Measurements from ENCODE around the gene CYTH4.

CYTH4 gene

GRCh38 chr22:37309211-37310074 lies 27.1 kb downstream of the CYTH4 start:
- DNase-seq (ENCODE audit: low read depth in 2 of 2) = no peak

DNA sequence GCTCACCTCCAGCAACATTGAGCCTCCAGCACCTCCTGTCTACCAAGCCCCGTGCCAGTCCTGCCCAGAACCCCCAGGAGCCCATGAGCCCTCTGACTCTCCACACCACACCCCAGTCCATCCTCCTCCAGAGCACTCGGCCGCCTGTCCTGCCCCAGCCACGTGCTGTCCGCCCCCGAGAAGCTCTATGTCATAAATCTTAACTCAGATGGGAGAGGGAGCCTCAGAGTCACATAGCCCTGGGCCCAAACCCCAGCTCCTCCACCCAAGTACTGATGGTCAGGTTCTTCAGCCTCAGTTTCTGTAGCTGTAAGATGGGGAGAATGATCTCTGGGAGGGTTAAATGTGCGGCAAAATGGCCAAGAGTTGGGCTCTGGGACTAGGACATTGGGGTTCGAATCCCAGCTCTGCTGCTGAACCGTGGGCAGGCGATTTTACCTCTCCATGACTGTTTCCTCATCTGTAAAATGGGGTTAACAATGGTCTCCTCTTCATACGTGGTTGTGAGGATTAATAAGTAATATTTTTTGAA lies 27.8 kb downstream of the CYTH4 start:
- no peak for DNase-seq (ENCODE audit: low read depth in 2 of 2)

- DNase-seq (ENCODE audit: low read depth in 2 of 2) = no peak
These were observed 28.7 kb downstream of the CYTH4 start for GRCh38 chr22:37310815-37311595.

- no peak for DNase-seq (ENCODE audit: low read depth in 2 of 2)
These were observed 29.5 kb downstream of the CYTH4 start for GRCh38 chr22:37311761-37312312.

DNA sequence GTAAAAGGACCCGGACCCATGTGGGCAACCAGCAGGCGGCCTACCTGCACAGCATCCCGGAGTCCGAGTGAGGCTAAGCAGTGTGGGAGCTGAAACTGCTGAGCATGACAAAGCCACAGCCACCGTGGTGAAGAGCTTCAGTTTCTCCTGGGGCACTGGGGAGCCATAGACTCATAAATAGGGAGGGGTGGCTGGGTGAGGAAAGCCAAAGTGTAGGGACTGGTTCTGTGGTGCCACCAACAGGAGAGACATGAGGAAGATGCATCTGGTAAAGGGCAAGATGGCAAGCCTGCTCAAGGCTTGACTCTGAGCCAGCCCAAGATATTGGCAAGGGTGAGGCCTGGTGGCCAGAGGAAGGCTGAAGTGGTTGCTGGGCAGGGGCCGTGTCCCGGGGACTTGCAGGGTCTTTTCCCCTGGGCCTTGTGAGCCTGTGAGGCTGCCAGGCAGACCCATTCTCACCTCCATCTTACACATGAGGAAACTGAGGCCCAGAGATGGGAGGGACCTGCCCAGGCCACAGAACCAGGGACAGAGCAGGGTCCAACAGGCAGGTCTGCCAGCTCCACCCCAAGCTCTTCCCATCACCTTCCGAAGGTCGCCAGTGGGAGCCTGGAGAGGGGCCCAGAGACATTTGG lies 30.4 kb downstream of the CYTH4 start:
- DNase-seq (ENCODE audit: low read depth in 2 of 2) = no peak

DNA sequence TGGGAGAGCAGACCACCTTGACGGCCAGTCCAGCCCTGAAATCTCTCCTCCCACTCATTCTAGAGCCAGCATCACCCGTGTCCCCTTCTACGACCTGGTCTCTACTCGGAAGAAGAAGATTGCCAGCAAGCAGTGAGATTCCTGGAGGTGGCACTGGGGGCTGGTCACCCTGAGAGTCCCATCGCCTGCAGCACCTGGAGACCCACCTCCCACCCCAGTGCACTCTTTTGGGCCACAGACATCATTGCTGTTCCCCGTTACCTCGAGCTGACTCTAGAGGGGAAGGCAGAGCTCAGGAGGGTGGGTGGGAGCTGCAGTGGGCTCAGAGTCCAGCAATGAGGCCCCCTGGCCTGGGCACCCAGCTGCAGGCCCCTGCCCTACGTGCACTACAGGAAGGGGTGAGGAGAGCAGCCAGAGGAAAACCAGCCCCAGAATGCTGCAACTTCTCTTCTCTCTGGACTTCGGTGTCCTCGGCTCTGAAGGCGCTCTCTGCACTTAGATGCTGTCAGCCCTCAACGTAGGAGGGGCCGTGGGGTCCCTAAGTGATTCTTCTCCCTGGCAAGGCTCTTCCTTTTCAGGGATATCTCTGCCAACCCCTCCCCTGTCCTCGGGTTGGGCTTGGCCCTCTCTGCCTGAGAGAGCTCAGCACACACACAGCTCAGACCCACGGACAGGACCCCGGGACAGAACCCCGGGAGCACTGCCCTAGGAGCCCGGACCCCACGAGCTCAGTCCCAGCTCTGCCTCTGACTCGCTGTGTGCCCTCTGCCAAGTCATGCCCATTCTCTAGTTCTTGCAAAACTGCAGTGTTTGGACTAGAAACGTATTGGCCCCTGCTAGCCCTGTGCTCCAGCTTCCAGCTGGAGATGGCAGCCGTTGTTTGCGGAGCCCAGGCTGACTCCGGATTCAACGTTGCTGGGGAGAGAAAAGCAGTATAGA lies 31.3 kb downstream of the CYTH4 start:
- DNase-seq (ENCODE audit: low read depth in 2 of 2) = no peak

DNA sequence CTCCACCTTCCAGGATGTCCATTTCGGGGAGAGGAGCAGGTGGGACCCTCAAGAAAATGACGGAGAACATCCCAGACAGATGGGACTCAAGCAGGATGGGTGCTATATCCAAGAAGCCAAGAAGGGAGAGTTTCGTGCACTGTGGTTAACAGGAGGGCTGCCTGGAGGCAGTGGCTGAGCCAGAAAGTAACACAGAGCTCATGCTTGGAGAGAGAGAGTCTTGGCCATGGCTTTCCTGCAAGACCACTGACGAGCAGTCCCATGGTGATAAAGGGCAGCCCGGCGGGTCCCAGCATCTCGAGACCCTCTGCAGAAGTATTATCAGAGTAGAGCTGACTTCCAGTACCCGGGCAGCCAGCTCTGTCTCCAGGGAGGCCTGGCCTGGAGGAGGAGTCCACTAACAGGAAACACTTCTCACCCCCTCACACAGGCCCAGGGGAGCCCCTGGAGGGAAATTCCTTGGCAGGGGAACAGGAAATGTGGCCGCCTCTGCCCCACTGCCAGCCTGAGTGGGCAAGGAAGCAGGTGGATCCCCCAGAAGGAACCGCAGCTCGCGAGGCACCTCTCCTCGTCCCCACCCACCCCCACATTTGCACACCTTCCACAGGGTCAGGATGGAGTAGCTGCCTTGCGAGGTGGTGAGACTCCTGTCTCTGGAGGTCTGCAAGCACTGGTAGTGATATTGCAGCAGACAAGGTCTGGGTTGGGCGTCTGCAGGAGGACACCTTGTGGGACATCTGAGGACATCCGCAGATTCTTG lies 32.2 kb downstream of the CYTH4 start:
- DNase-seq (ENCODE audit: low read depth in 2 of 2) = no peak

DNA sequence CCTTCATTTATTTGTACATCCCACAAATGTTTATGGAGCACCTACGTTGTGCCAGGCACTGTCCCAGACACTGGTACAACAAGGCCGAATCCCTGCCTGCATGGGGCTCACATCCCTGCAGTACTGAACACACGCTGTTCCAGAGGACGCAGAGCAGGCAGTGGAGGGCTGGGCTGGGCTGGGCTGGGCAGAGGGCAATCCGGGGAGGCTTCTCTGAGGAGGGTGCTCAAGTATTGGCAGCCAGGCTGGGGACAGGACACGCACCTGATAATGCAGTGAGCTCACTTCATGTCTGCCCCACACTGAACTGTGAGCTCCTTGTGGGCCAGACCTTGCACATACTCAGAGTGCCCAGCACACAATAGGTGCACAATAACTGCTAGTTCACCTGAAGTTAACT lies 34.1 kb downstream of the CYTH4 start:
- no peak for DNase-seq (ENCODE audit: low read depth in 2 of 2)

DNA sequence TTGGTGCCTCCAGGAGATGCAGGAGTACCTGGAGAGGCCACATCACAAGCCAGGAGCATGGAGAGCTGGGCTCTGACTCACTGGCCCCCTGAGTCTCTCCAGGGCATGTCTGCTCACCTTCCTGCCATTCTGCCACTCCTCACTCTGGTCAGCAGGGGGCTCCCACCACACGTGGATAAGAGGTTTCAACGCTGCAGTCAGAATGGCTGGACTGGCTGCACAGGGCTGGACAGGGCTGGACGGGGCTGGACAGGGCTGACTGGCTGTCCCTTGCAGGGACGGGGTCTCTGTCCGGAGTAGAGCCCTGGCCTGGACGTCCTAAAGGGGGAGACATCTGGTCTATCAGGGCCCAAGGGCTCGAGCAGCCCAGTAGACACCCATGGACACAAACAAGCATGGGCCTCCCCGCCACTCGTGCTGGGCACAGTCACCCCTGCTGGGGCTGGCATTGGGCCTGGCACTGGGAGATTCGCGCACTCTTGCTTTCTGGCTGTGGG lies 34.6 kb downstream of the CYTH4 start:
- peak; percentile 52 to 65 for DNase-seq (ENCODE audit: low read depth in 2 of 2)

DNA sequence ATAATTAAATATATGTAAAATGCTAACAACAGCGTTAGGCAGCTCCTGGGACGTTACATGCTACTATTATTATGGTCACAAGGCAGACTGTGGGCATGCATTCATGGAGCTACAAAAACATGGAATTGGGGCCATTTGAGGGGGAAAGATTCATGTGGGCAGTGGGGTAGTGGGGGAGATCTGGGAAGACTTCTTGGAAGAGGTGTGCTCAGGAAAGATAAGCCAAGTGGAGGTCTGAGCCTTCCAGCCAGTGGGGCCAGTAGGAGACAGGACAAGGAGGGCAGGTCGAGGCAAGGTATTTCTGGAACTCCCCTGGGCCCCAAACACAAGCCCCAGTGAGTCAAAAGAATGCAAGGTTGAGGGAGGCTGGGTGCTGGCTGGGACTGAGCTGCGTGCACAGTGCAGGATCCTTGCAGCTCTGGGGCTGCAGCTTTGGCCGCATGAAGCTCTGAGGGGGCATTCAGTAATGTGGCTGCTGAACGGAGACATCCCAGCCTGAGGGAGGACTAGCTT lies 35.4 kb downstream of the CYTH4 start:
- no peak for DNase-seq (ENCODE audit: low read depth in 2 of 2)

- DNase-seq (ENCODE audit: low read depth in 2 of 2) = no peak
These were observed 36.2 kb downstream of the CYTH4 start for GRCh38 chr22:37318364-37319109.

- no peak for DNase-seq (ENCODE audit: low read depth in 2 of 2)
These were observed 37.2 kb downstream of the CYTH4 start for GRCh38 chr22:37319469-37319868.

GRCh38 chr22:37320726-37321677 lies 38.7 kb downstream of the CYTH4 start:
- no peak for DNase-seq (ENCODE audit: low read depth in 2 of 2)

- no peak for DNase-seq (ENCODE audit: low read depth in 2 of 2)
These were observed 42.2 kb downstream of the CYTH4 start for GRCh38 chr22:37324340-37325038.

- DNase-seq (ENCODE audit: low read depth in 2 of 2) = no peak
These were observed 42.7 kb downstream of the CYTH4 start for GRCh38 chr22:37325039-37325395.

DNA sequence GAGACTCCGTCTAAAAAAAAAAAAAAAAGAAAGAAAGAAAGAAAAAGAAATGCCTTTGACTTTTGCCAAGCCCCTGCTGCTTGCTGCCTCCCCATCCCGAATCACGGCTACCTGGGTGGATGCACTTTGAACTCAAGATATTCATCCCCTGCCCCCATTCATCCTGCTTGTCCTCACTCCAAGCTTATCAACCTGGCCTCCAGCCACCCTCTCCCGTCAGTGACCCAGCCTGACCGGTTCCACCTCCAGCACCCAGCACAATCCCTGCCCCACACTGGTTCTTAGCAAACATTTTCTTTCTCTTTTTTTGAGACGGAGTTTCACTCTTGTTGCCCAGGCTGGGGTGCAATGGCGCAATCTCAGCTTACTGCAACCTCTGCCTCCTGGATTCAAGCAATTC lies 44.4 kb downstream of the CYTH4 start:
- no peak for DNase-seq (ENCODE audit: low read depth in 2 of 2)

DNA sequence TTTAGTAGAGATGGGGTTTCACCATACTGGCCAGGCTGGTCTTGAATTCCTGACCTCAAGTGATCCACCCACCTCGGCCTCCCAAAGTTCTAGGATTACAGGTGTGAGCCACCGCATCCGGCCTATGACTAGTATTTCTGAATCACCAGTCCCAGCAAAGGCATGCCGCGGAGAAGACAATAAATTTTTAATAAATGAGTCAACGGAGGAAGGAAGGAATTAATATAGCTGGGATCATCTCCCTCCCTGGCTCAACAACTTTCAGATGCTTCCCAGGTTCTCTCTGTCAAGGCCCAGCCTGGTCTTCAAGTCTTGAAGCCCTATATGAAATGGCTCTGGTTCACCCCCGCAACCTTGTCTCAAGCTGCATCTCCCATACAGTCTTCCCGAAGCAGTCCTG lies 45.7 kb downstream of the CYTH4 start:
- DNase-seq (ENCODE audit: low read depth in 2 of 2) = no peak

Data from stimulated activated CD4-positive, alpha-beta T cell treated with anti-CD3 and anti-CD28 coated beads, Interleukin-1b, Interleukin-23, amount 100 ng/mL, for 4 hours (primary cell).